ENCODE results near the gene CCND2.
A peak's percentile ranks its signal among the peaks of the same experiment; 100 is the strongest.
"Not testable (repeated sequence)": the region's sequence is repeated elsewhere in the genome, so short reads cannot be mapped to it uniquely, and the experiment has no call there.

CCND2 gene

GRCh38 chr12:4273652-4274395, at the start of gene CCND2:
TSS of gene CCND2 (plus strand) at chr12:4273762. CDS start at chr12:4274041, 279 bp downstream.
- peak; percentile 96 for DNase-seq

DNA sequence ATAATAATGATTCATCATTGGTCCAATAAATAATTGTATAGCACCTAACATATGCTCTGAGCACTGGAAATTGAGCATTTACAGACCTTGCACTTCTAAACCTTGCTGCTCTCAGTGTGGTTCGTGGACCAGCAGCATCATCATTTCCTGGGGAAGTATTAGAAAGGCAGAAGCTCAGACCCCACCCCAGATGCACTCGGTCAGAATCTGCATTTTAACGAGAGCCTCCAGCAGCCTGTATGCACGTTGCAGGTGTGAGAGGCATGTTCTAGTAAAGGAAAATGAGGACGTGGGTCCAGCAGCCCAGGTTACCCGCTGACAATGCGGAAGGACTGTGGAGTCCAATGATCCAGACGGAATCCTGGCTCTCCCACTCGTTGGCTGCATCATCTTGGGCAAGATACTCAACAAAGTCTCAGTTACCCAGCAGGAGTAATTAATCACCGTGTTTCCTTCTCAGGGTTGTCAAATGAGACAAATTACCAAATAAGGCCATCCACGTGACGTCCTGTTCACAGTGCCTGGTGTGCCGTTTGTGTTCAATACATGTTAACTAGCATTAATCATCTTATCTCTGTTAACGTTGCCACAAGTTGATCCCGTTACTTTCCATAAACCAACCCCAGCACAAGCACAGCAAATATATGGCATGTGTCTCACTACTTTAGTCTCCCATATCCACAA, 49.2 kb upstream of the CCND2 start:
- no peak for DNase-seq

- no peak for DNase-seq
These were observed 48.0 kb upstream of the CCND2 start for GRCh38 chr12:4225571-4225970.

- no peak for DNase-seq
These were observed 46.5 kb upstream of the CCND2 start for GRCh38 chr12:4227046-4227445.

DNA sequence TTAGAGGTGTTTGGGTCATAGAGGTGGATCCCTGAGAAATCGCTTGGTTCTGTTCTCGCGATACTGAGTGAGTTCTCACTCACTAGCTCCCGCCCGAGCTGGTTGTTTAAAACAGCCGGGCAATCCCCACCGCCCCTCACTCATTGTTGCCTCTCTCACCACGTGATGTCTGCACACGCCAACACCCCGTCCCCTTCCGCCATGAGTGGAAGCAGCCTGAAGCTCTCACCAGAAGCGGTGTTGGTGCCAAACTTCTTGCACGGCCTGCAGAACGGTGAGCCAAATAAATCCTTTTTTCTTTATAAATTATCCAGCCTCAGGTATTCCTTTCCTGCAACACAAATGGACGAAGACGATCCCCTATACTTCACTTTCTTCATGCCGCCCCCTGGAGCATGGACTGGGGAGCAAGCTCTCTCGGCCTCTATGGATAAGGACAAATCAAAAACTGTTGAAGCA, 45.4 kb upstream of the CCND2 start:
- DNase-seq = no peak

DNA sequence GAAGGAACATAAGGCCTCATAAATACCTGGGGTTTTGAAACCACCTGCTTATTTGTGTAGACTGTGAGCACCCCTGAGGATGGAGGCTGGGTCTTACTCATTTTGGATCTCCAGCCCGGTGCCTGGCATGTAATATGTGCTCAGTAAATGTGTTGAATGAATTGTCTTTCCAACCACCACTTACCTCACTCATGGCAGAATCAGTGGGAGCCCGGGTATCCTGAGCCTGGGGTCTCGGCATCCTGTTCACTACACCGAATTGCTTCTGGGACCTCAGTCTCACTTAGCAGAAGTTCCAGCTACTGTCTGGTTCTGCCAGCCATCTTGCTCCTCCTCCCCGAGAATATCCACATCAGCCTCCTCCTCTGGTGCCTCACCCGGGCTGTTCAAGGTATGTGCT, 43.0 kb upstream of the CCND2 start:
- DNase-seq = no peak

DNA sequence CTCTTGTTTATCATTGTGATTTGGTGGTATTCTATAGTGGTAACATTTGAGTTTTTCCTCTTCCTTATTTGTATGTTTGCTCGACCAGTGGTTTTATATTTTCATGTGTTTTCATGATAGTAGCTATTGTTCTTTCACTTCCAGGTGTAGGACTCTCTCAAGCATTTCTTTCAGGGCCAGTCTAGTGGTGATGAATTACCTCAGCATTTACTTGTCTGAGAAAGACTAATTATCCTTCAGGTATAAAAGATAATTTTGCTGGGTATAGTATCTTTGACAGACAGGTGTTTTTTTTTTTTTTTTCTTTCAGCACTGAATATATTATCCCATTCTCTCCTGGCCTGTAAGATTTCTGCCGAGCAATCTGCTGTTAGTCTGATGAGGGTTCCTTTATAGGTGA, 35.0 kb upstream of the CCND2 start:
- no peak for DNase-seq

GRCh38 chr12:4239746-4240145, 33.8 kb upstream of the CCND2 start:
- DNase-seq = no peak

DNA sequence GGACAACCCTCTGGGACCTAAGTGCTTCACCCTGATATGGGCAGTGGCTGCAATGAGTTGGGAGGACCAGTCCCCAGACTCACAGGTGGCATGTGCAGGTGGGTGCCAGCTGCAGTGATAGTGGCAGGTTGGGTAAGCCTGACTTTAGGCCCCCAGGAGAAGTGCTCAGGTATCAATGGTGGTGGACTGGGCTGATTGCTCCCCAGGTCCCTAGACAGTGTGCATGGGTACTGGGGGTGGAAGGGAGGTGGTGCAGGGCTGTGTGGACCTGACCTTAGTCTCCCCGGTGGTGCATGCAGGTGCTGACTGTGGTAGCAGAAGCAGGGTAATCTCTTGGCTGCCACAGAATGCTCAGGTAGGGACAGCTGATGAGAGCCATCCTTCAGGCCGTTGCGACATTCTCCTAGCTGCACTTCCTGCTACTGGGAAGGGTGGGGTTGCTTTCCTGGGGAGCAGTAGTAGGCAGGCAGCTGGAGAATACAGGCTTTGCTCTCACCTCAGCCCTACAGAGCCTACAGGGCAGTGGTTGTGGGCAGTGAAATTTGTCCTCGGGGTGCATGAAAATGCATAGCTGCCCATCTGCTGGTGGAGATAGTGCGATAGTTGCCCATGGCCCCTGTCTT, 33.3 kb upstream of the CCND2 start:
- no peak for DNase-seq

GRCh38 chr12:4240981-4241380, 32.6 kb upstream of the CCND2 start:
- DNase-seq = no peak

GRCh38 chr12:4241592-4241991, 32.0 kb upstream of the CCND2 start:
- no peak for DNase-seq

DNA sequence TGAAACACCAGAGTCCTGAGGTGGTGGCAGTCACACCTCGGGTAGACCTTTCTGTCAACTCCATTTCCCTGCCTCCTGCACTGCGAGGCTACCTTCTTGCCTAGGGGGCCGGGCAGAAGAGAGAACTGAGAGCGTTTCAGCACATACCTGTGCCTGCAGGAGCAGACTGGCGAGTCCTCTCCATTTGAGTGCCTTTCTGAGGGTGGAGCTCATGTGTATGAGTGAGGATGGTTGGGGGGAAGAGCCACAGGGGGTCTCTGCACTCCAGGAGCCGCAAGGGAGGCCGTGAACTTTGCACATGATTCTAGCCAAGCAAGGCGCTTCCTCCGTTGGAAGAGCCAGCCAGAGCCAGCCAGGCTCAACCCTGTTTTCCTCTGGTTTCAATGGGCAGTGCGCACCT, 31.0 kb upstream of the CCND2 start:
- DNase-seq = no peak

DNA sequence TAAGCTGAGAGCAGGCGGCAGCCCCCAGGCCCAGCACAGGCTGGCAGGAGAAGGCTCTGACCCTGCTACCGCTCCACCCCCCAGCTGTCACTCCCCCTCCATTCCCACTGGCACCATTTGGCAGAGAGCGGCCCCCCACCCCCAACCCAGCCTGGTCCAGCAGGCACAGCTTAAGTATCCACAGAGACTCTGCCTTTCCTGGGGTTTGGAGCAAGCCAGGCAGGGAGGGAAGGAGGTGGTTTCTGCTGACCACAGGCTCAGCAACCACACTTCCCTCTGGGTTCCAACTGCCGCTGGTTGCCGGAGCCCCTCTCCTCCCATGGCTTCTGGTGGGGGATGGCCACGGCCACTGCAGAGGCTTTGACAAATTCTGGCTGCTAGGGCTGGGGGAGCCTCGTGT, 30.5 kb upstream of the CCND2 start:
- DNase-seq = peak; percentile 22

- DNase-seq = not testable (repeated sequence)
These were observed 30.0 kb upstream of the CCND2 start for GRCh38 chr12:4243491-4244100.

DNA sequence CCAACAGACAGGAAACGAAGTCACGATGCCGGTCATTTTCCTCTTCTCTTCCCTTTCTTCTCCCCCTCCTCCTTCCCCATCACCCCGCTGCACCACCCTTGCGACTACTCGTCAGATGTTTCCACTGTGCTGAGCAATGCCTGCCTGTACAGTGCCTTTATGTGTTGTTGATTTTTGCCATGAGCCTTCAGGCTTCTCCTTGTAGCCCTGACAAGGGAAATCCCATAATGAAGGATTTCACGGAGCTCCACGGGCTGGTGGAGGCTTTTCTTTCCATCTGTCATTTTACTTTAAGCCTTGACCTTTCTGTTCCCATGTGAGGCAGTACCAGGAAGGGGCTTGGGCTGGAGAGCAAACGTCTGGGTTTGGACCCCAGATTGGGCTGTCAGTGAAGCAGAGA, 28.7 kb upstream of the CCND2 start:
- DNase-seq = peak; percentile 57

- no peak for DNase-seq
These were observed 28.1 kb upstream of the CCND2 start for GRCh38 chr12:4245446-4245845.

DNA sequence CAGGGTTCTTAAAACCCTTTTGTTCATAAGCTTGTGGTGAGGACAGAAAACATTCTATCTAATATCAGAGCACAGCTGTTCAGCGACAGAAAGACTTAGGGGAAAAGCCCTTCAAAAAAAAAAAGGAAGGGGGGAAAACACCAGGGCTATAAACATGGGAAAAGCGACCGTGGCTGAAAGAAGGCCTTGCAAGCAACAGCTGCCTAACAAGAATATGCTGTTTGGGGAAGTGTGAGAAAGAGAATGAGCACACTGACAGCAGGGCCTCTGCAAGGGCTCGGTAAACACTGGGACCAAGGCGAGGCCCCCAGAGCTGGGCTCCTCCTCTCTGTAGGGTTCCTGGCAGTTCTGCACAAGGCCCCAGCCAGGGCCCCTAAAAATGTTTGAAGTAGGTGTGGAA, 27.4 kb upstream of the CCND2 start:
- DNase-seq = peak; percentile 64

- no peak for DNase-seq
These were observed 22.9 kb upstream of the CCND2 start for GRCh38 chr12:4250691-4251090.

GRCh38 chr12:4251216-4251891, 22.2 kb upstream of the CCND2 start:
- DNase-seq = no peak

DNA sequence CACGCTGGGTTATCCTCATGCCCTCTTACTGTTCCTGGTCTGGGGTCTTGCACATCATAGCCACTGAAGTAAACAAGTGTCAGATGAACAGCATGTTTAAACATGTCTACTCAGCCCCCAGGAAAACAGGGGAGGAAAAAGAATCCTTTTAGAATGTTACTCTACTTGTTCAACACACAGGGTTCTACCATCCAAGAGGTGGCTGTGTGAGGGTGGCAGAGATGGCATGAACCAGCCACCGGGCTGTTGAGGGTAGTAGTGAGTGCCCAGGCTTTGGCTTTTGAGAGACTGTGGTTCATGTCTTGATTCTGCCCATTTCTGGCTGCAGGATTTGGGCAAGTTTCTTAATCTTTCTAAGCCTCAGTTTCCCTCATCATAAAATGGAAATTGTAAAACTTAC, 21.6 kb upstream of the CCND2 start:
- no peak for DNase-seq

GRCh38 chr12:4252601-4253000, 21.0 kb upstream of the CCND2 start:
- peak; percentile 77 for DNase-seq

- DNase-seq = no peak
These were observed 17.3 kb upstream of the CCND2 start for GRCh38 chr12:4256043-4256826.
